COLO829 (cell line): ENCODE measurements around the gene KMT5C.
"Not testable (repeated sequence)": the region's sequence is repeated elsewhere in the genome, so short reads cannot be mapped to it uniquely, and the experiment has no call there.

Experiments
- DNase-seq: peaks from one replicate; pipeline ENCODE4 v3.0.0; 2012; ENCODE audit warnings: low spot score

The KMT5C gene

DNA sequence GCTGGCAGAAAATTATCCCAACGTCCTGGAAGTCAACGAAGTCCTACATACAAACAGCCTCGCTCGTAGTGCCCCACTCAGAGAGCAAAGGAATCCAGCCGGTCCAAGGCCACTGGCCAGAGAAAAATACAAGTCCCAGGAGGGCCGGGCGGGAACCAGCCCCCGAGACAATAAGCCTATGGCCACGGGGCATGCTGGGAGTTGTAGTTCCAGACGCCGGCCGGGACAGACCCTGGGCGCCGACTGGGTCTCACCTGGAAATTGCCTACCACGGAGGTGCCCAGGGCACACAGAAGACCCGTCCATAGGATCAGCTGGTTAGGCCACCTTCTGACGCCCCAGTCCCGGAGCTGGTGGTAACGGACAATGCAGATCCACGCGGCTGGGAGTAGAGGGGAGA, 19.9 kb upstream of the KMT5C start:
- DNase-seq, result peak; percentile 58

DNA sequence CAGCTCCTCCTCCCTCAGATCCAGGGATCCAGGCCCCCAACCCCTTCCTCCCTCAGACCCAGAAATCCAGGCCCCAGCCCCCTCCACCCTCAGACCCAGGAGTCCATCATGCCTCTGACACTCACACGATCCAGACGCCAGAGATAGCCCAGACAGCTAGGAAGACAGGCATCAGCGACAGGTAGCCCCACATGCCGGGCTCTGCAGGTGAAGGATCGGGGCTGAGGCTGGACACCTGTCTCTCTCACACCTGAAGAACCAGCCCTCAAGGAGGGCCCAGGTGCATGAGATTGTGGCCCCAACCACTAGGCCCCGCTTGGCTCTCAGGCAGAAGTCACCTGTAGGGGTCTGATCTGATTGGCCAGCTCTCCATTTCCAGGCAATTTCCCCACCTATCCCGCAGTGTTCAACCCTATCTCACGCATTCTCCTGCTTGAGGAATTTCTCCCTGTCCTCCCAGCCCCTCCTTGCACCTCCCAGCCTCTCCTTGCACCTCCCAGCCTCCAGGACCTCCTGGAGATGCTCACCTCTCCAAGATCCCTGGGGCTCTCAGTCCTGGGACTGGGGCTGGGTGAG, 18.7 kb upstream of the KMT5C start:
- DNase-seq, result no peak

DNA sequence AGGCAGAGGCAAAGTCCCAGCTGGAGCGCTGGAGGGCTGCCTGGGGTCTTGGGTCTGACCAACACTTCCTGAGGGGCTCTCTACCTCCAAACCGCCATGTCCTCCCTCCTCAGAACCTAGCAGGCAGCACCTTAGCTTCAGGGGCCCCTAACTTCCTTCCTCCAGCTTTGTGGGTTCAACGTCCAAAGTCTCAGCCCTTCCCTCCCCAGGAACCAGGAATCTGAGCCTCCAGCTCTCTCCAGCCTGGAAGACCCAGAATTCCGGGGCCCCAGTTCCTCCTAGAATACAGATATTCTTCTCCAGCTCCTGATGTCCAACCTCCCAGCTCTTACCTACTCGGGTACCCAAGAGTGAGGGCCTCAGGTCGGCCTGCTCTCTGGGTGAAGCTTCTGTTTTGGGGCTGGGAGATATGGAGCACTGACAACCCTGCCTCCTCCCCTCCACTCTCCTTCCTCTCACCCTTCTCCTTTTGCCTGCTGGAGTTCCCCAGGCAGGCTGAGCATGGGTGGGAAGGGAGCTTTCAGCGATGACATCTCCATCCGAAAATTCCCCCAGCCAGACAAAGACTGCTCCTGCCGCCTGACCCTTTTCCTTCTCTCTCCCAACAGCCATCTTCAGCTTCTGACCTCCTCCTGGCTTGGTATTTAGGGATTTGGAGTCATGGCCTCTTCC, 18.1 kb upstream of the KMT5C start:
- DNase-seq, result no peak

DNA sequence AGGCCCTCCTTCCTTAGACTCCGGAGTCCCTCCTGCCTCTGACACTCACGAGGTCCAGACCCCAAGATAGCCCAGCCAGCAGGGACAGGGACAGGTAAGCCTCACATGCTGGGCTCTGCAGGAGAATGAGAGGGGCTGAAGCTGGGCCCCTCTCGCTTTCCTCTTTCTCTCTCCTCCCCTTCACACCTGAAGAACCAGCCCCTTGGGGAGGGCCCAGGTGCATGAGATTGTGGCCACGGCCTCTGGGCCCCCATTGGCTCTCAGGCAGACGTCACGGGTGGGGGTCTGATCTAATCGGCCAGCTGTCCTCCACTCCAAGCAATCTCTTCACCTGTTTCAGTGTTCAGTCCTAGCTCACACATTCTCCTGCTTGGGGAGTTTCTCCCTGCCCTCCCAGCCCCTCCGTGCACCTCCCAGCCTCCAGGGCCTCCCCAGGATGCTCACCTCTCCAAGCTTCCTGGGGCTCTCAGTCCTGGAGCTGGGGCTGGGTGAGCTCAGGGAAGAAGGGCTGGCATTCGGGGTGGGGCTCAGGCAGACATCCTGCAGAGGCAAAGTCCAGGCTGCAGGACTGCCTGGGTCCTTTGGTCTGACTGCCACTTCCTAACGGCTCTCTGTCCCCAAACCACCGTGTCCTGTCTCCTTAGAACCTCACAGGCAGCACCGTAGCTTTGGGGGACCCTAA, 17.3 kb upstream of the KMT5C start:
- no peak for DNase-seq

DNA sequence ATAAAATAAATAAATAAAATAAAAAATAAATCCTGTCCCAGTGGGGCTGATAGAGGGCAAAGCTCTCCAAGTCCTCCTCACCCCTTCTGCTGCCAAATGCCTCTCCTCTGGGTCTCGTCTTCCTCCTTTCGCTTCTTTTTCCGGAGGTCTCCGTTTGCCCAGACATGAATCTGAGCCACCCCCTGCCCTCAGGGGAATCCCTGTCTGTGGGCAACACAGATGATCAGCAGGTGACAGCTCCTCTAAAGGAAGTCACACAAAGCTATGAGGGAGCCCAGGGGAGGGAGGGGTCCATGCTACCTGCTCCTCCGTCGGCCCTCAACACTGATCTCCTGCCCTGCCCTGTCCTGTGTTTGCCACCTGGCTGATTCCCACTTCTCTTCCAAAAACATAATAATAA, 15.0 kb upstream of the KMT5C start:
- no peak for DNase-seq

DNA sequence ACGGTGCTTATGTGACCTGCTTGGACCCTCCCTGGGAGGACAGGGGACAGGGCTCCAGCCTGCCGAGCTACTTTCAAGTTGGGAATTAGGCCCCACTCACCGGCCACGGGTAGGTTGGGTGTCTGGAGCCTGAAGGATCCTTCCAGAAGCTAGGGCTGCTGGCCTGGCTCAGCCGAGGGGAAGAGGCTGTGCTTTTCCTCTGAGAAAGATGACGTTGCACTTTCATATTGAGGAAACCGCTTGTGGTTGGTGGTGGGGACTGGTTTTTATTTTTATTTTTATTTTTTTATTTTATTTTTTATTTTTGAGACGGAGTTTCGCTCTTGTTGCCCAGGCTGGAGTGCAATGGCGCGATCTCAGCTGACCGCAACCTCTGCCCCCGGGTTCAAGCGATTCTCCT, 14.5 kb upstream of the KMT5C start, which contains the start of gene TMEM150B:
TMEM150B (minus strand) TSS at position 170 of the 400 bp plus-strand sequence. CDS start 4,305 bp downstream, outside the sequence.
- DNase-seq, result no peak

DNA sequence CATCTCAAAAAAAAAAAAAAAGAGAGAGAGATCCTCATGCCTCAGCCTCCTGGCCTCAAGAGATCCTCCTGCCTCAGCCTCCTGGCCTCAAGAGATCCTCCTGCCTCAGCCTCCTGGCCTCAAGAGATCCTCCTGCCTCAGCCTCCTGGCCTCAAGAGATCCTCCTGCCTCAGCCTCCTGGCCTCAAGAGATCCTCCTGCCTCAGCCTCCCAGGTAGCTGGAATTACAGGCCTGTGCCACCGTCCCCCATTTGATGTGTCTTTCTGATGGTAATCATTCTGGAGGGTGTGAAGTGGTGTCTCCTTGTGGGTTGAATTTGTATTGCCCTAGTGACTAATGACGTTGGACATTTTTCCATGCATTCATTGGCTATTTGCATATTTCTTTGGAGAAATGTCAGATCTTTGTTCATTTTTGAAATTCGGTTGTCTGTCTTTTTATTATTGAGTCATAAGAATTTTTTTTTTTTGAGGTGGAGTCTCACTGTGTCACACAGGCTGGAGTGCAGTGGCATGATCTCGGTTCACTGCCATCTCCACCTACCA, 10.8 kb upstream of the KMT5C start:
- DNase-seq, result peak; percentile 48

DNA sequence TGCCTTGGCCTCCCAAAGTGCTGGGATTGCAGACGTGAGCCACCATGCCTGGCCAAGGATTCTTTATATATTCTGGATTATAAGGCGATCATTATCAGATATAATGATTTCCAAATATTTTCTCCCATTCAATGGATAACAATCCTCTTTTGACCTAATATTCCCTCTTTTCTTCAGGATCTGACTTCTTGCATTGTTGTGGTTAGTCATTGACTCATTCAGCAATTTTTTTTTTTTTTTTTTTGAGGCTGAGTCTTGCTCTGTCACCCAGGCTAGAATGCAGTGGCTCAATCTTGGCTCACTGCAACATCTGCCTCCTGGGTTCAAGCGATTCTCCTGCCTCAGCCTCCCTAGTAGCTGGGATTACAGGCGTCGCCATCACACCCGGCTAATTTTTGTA, 9.9 kb upstream of the KMT5C start:
- not testable (repeated sequence) for DNase-seq

DNA sequence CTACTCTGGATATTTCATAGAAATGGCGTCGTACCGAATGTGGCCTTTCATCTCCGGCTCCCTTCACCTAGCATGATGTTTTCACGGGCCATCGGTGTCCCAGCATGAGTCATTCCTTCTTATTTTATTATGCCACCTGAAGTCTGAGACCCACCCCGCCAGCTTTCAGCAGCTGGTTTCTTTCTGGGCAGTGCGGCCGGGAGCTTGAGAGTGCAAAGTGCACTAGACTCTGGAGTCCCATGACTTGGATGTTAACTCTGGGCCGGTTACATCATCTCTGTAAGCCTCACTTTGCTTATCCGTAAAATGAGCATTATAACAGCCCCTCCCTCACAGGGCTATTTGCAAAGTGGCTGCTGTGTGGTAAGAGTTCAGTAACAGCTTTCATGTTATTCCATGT, 5.8 kb upstream of the KMT5C start:
- no peak for DNase-seq

DNA sequence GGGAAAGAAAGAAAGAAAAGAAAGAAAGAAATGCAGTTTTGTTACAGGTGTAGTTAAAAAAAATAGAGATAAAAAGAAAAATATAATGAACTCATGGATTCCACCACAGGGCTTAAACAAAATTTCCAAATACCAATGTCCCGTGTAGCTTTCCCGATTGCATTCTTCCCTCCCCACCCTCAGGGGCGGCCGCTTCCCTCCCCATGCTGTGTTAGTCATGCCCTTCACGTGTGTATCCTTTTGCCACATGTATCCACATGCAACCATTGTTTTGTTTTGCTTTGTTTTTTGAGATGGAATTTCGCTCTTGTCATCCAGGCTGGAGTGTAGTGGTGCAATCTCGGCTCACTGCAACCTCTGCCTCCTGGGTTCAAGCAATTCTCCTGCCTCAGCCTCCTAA, 3.6 kb upstream of the KMT5C start:
- no peak for DNase-seq

DNA sequence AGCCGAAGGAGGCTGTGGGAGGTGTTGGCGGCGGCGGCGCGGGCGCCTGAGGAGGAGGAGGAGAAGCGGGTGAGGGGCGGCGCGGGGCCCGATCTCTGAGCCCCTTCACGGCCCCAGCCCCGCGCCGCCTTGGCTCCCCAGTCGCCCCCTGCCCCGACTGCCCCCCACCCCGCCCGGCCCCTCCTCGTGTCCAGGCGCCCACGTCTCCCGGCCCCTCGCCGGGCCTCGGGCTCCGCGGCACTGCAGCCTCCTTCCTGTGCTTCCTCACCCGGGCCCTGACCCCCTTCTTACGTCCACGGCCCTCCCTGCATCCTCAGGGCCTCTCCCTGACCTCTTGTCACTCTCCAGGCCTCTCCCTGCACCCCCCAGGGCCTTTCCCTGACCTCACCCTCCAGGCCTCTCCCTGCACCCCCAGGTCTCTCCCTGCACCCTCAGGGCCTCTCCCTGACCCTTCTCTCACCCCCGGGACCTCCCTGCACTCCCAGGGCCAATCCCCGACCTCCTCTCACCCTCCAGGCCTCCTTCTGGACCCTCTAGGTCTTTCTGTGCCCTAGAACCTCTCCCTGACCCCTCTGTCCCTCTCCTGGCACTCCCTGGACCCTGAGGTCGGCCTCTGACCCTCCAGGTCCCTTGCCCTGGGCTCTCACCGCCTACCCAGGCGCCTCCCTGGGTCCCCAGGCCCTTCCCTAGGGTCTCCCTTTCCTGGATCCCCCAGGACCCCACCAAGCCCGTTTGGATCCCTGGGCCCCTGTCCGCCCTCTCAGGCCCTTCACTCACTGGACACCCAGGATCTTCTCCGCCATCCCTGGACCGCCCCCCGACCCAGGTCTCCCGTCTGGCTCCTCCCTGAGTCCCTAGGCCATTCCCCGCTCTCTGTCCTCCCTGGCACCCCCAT, 460 bp downstream of the KMT5C start:
- DNase-seq, result no peak

DNA sequence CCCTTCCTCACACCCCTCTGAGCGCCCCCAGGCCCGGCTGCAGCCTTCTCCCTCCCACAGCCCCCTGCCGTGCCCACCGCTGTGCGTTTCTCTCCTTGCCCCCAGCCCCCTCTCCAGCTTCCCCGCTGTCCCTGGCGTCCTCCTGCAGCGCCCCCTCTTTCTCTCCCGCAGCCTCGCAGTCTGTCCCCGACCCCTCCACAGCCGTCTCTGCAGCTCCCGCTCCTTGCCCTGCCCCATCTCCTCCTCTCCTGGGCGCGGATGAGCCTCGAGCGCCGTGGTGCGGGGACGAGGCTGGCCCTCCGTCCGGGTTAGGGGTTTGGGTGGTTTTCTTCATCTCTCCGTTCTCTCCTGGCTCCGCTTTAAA, 1.1 kb downstream of the KMT5C start:
- DNase-seq, result no peak

DNA sequence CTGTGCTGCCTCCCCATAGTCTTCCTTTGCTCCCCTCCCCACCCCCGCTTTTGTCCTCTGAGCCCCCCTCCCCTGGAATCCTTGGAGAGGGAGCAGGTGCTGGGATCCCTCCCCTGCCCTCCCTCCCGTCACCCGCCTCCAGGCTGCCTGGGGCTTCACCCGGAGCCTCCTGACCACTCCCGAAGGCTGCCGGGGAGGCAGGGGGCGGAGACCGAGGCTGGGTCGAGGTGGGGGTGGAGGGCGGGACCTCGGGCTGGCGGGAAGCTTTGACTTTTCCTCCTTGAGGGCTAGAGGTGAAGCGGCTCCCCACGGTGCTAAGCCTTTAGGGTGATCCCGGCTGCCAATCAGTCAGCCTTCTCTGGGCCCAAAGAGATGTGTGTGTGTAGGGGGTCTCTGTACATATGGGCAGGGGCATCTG, 1.5 kb downstream of the KMT5C start:
- peak; percentile 59 for DNase-seq

DNA sequence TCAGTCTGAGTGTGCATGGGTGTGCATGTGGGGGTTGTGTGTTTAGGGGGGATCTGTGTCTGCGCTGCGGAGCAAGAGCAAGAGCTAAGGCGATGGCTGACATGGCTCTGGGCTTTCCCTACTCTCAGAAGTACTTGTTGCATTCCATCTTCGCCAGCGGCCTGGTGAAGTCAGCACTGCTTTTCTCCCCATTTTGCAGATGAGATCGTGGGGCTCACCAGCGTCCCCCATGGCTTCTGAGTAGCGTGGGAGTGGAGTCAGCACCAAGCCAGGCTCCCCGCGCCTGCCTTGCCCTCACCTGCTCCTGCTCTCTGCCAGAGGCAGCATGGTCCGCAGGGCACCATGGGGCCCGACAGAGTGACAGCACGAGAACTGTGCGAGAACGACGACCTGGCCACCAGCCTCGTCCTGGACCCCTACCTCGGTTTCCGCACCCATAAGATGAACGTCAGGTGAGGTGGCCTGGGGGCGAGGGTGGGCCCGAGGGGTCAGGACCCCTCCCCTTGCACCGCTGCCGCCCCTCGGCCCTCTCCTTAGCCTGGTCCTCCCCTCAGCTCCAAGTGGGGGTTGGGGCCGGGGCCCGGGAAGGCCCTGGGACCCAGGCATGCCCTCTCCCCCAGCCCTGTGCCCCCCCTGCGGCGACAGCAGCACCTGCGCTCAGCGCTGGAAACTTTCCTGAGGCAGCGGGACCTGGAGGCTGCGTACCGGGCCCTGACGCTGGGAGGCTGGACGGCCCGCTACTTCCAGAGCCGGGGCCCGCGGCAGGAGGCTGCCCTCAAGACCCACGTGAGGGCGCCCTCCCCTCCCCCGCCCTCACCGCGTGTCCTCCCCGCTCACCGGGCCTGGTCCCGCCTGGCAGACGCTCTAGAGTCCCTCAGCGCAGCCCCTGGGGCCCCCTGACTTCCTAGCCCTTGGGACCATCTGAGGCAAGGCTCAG, 2.2 kb downstream of the KMT5C start:
- DNase-seq, result no peak

DNA sequence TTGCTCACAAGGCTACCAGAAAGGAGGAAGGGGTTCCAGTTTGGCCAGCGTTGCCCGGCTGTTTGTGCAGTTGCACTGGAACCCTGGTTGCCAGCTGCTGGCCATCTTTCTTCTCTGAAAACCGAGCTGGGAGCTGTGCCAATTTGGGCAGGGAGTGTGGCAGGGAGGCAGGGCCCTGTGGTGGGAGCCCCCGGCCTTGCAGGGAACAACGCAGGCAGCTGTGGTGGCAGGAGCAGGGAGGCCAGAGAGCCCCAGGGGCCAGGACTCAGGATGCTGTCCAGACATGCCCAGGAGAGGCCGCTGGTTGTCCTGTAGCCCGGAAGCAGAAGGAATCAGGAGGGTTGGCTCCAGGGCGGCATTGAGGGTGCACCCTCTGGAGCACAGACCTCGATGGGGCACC, 4.8 kb downstream of the KMT5C start:
- DNase-seq, result no peak

DNA sequence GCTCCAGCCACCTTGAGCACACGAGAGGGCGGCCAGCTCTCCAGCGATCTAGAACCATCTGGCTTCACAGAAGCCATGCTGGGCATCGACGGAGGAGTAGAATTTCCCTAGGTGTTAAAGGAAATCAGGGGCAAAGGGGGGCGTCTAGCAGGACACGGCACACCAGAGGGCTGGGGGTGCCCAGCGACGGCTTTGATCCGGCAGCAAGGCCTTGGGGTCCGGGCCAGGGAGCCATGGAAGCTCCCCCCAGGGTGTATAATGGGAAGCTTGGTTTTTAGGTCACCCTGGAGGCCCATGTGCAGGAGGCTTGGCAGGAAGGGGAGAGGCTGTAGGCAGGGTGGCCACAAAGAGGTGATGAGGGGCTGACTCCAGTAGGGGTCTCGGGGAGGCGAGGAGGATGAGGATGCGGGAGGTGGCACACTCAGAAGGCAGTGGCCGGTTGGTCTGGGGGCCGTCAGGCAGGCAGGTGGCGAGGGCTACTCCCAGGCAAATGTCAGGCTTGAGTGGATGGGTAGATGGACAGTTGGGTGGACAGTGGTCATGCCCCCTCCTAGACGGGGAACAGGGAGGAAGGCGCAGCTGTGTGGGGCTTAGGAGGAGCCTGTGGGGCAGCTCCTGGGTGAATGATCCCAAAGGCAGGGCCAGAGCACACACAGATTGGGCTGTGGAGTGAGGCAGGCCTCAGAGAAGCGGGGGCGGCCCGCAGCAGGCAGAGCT, 5.6 kb downstream of the KMT5C start:
- no peak for DNase-seq

DNA sequence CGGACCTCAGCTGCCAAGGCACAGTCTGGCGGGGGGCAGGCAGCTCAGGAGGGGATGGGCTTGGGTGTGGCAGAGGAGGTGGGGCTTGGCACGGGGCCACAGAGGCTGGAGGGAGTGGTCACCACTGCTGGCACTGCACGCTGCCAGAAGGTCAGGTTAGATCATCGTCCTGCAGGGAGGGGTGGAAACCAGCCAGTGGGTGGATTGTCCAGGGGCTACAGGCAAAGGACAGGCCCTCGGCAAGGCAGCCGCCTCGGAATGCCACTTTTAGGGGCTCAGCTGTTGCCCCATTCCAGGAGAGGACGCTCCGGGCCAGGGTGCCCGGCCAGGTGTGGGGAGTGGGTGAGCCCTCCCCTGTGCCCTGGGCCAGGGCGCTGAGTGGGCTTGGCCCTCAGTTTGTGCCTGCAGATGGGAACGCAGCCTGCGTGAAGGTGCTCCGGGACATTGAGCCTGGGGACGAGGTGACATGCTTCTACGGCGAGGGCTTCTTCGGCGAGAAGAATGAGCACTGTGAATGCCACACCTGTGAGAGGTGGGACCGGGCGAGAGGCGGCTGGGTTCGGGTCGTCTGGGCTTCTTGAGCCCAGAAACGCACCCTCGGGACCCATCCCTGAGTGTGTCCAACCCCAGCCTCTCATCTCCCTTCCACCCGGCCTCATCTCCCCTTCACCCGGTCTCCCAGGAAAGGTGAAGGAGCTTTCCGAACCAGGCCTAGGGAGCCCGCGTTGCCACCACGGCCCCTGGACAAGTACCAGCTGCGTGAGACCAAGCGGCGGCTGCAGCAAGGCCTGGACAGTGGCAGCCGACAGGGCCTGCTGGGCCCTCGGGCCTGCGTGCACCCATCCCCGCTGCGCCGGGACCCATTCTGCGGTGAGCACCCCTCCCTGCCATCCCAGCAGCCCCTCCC, 6.4 kb downstream of the KMT5C start:
- no peak for DNase-seq

DNA sequence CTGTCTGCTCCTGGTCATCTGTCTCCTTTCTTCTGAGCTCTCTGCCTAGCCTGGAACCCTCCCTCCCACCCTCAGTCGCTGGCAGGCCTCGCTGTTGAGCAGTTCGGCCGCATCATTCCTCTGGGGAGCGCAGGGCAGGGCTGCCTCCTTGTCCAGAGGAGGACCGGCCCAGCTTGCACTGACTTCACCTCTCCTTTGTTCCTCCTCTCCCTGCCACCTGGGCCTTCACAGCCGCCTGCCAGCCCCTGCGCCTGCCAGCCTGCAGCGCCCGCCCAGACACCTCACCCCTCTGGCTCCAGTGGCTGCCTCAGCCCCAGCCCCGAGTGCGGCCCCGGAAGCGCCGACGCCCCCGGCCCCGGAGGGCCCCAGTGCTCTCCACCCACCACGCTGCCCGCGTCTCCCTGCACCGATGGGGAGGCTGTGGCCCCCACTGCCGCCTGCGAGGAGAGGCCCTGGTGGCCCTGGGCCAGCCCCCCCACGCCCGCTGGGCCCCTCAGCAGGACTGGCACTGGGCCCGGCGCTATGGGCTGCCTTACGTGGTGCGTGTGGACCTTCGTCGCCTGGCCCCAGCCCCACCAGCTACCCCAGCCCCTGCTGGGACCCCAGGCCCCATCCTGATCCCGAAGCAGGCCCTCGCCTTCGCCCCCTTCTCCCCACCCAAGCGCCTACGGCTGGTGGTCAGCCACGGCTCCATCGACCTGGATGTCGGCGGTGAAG, 7.2 kb downstream of the KMT5C start:
- DNase-seq, result no peak
